Inferior parietal cortex (tissue), 1 donor: ENCODE results near the gene RSPH10B.
"Not testable (repeated sequence)": the region's sequence is repeated elsewhere in the genome, so short reads cannot be mapped to it uniquely, and the experiment has no call there.

ENCODE experiments used
- DNase-seq: peaks from one replicate; pipeline ENCODE4 v3.0.0-alpha.2; 2016; ENCODE audit errors: extremely low spot score

The RSPH10B gene

DNA sequence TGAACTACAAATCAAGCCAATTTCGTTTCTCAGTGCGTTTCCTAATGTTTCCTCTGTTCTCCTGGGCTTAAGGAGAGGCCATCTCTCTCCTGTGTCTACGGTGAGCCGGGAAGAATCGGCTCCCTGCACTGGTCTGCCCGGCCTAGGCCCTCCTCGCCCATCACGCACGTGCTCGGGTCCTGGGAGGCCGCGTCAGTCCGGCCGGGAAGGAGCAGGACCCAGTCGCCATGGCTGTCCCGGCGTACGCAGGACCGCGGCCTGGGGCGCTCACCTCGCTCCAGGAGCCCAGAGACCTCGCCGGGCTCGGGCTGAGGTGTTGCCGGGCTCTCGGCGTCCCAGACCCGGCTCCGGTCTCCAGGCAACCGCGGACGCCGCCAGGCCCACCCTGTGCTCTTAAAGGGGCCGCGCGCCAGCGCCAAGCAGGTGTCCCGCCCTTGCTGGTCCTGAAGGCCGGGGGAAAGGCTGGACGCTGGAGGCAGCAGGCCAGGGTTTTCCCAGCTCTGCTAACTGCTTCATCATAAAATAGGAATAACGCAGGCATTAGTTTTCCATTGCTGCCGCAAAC is at the start of gene RSPH10B:
Gene RSPH10B (minus strand): TSS at position 343 of the 565 bp plus-strand sequence. CDS start 3,573 bp downstream, outside the sequence.
- DNase-seq, result not testable (repeated sequence)

DNA sequence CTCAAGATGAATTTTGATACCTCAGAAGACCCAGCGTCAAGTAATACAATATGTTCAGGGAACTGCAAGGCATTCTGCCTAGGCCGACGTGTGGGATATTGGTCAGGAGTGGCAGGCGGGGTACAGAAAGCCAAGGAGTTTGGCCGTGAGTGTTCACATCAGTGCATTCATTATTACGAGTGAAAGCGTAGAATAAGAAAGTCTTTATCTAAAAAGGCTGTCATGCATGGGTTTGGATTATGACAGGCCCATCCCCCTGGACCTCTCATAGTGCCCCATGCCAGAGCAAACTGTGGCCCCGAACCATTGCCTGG is 46.1 kb upstream of the RSPH10B start:
- no peak for DNase-seq

DNA sequence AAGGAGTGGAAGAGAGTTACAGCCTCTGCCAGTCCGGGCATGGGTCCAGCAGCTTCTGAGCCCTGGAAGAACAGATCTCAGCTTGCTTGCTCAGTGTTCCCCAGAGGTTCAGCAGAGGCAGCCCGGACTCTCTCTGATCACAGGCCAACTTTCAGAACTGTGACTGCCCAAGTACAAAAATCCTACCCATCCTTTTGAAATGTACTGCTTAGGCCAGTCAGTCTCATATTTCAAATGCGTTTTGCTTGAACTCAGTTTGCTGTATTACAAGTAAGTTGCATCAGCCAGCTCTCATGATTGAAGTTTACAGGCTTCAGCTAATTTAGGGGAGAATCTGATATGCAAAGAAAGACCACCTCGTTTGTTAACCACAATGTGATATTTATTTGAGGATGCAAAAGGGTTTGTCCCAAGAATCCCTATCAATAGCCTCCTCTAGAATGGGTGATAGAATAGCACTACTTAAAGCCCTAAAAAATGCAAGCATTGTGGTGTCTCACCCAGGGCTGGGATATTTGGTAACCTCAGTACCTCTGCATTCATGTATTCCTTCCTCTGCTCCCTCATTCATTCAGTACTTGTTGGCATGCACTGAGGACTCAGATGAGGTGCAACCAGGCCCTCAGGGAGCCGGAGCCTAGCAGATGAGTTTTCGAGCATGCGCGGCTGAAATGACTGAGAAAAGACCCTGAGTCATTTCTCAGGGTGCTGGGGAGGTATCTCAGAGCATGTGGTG is 45.6 kb upstream of the RSPH10B start:
- no peak for DNase-seq

DNA sequence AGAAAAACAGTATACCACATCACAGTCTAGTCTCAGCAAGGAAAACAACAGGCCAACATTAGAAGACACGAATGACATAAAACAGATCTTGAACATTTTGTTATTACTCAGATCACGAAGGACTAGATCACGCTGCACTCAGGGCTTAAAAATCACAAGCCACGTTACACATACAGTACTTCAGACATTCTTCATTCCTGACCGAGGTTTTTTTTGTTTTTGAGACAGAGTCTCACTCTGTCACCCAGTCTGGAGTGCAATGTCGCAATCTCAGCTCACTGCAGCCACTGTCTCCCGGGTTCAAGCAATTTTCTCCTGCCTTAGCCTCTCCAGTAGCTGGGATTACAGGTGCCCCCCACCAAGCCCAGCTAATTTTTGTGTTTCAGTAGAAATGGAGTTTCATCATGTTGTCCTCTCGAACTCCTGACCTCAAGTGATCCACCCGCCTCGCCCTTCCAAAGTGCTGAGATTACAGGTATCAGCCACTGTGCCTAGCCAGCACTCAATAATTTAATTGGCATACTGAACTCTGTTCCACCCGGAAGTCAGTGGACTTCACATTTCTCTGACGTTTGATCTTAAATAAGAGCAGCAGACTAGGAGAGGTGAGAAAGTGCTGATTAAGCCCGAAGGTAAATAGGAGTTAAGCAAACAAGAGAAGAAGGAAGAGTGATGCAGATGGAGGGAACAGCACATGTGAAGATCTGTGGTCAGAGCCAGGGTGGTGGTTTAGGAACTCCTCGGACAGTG is 42.0 kb upstream of the RSPH10B start:
- no peak for DNase-seq

DNA sequence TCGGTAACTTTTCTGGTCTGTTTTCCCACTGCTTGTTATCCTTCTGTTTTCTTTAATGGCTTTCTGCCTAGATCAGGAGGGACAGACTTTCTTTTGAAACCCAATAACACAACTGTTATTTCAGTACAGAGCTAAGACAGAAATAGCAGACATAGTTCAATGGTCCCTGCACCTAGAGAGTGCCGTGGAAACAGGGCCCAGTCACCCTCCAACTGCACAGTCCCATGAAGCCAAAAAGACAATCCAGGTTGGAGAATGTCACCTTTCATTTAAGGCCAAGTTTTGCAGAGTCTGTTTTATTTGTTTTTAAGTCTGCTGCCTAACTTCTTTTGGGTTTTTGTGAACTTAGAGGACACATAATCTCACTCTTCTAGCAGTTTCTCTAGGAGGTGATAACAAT is 41.1 kb upstream of the RSPH10B start:
- DNase-seq, result no peak

DNA sequence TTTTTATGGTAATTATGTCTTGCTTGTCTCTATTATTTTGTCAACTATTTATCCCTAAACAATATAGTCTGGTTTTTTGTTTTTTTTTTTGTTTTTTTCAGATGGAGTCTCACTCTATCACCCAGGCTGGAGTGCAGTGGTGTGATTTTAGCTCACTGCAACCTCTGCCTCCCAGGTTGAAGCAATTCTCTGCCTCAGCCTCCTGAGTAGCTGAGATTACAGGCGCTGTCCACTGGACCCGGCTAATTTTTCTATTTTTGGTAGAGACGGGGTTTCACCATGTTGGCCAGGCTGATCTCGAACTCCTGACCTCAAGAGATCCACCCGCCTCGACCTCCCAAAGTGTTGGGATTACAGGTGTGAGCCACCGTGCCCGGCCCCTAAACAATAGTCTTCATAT is 39.9 kb upstream of the RSPH10B start:
- not testable (repeated sequence) for DNase-seq

DNA sequence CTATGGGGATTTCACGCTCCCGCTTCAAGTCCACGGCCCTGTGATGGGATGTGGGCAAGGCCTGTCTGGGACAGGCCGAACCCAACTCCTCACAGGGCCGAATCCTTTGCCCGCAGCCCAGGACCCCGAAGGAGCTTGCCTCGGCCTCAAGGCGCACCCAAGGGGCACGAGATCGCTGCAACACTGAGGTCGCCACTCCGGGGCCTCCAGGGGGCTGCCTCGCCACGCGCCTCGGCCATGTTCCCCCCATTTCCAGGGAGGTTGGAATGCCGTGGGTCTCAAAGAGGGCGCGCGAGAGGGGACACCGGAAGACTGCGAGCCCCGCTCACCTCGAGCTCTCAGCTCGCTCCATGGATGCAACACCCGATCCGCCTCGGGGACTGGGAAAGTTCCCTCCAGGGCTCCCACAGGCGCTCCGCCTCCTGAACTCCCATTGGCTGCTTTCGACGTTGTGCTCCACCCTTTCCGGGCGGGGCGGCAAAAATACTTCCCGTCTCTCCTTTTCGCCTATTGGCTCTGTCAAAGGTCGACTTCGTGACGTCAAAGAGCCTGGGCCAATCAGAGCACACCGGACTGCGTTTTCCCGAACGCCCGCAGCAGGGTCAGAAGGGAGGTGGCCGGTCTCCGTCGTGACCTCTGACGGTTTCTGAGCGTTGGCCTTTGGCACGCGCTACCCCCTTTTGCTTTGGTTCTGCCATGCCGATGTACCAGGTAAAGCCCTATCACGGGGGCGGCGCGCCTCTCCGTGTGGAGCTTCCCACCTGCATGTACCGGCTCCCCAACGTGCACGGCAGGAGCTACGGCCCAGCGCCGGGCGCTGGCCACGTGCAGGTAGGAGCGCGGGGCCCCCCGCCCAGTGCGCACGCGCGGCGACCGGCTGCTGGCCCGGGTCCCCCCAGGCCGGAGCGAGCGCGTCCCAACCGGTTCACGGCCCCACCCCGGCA is 38.5 kb upstream of the RSPH10B start, which contains the start of the genes AIMP2 and PMS2:
Gene AIMP2 (plus strand): TSS at position 605 of the 944 bp plus-strand sequence. CDS start 92 bp downstream, at position 697.
Gene PMS2 (minus strand): TSS at position 382 of the 944 bp plus-strand sequence. CDS start 30 bp downstream, at position 352.
- peak; percentile 99 for DNase-seq

DNA sequence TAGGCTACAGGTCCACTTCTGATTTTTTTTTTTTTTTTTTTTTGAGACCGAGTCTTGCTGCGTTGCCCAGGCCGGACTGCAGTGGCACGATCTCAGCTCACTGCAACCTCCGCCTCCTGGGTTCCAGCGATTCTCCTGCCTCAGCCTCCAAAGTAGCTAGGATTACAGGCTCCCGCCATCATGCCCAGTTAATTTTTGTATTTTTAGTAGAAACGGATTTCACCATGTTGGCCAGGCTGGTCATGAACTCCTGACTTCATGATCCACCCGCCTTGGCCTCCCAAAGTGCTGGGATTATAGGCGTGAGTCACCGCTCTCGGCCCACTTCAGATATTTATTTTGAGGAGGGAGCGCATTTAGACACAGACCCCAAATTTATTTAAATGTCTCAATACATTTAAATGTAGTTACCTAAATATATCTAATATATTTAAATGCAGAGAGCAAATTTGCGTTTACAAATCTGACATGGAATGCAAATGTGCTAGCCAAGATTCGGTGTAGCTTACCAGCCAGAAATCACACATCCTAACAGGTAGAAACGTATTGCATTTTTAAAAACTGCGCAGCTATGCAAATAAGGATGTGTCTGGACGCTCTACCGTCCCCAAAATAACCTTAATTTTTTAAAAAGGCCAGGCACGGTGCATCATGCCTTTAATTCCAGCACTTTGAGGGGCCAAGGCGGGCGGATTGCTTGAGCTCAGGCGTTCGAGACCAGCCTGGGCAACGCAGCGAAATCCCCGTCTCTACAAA is 37.5 kb upstream of the RSPH10B start:
- DNase-seq, result not testable (repeated sequence)

DNA sequence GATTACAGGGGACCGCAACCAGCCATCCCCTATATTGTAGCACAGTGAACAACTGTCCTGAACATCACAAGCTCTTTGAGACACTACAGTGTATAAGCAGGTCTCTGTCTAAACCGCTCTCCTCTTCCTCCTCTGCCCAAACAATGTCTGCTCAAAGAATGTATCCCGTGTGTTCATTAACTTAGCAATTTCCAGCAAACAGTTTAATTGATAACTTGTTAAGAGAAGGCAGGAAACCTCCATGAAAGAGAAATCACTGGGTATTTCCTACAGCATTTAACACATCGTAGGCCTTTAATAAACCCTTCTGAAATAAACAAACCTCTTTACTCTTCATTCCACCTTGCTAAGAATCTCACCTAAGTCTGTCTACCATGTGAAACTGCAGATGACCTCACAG is 36.9 kb upstream of the RSPH10B start:
- DNase-seq, result no peak

DNA sequence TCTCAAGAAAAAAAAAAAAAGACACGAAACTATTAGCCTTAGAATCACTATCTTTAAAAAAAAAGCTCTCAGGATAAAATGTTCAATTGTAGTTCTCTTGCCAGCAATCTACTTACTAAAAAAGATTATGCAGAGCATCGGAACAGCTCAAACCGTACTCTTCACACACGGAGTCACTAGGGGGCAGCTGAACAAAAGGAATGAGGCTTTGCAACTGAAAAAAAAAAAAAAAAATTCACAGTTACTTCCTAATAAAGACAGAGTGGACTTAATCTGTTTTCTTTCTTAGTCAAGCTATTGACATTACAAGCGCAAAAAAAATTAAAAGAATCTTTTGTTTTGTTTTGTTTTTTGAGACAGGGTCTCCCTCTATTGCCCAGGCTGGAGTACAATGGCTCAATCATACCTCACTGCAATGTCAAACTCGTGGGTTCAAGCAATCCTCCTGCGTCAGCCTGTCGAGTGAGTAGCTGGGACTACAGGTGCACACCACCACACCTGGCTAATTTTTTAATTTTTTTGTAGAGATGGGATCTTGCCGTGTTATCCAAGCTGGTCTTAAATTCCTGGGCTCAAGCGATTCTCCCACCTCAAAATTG is 26.8 kb upstream of the RSPH10B start:
- DNase-seq, result peak; percentile 77

DNA sequence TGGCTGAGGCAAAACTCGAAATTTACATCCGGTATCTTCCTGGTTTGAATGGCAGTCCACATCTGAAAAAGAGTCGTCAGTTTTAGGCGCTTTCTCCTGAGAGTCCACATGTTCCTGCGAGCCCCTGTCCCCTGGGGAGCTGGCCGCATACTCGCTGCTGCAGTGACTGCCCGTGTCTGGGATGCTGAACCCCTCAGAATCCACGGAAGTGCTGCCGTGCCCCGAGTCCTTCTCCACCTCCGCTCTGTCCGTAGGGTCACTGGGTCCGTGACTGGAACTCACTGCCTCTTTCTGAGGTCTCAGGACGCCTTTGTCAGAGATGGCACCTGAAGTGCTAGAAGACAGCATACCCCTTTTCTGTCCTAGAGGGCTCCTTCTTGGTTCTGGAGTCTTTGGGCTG is 16.6 kb upstream of the RSPH10B start:
- not testable (repeated sequence) for DNase-seq

DNA sequence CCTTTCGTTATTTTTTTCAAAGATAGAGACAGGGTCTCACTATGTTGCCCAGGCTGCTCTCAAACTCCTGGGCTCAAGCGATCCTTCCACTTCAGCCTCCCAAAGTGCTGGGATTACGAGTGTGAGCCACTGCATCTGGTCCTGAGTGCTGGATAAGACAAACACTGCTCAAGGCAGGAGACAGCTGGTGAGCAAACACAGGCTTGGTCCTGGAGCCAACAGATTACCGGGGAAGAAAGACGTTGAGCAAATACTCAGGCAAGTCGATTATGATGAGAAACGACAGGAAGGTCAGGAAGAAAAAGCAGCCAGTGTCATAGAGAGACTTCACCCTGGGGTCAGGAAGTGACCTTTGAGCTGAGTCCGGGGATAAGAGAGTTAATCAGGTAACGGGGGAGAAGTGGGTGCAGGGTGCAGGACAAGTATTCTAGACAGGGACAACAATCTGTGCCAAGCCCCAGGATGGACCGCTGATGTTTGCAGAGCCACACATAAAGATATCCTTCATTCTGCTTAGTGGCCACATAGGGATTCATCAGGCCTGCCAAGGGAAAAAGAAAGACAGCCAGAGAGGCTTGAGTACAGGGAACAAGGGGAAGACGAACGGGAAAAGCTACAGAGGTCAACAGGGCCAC is 9.3 kb upstream of the RSPH10B start:
- DNase-seq, result not testable (repeated sequence)

DNA sequence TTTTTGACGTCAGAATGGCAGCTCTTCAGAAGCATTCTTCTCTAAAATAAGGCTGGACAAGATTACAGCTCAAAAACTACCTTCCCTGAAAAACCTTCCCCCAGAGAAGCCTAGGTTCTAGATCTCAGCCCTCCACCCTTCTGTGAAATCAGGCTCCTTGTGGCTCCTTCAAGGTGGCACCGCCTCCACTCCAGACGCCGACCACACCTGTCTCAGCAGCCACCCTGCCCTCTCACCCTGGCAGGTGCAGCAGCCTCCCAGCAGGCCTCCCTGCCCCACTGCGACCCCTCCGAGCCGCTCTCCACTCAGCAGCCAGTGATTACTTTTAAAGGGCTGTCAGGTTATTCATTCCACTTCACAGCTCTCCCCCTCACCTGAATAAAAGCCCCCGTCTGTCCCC is 3.1 kb upstream of the RSPH10B start:
- not testable (repeated sequence) for DNase-seq

DNA sequence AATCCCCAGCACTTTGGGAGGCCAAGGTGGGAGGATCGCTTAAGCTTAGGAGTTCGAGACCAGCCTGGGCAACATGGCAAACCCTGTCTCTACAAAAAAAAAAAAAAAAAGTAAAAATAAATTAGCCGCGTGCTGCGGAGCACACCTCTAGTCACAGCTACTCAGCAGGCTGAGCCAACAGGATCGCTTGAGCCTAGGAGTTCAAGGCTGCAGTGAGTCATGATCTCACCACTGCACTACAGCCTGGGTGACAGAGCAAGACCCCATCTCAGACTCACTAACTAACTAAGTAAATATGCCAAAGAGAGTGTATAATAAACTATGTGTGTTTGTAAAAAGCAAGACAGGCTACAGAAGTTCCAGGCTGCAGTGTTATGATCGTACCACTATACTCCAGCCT is 6.7 kb downstream of the RSPH10B start:
- DNase-seq, result not testable (repeated sequence)

DNA sequence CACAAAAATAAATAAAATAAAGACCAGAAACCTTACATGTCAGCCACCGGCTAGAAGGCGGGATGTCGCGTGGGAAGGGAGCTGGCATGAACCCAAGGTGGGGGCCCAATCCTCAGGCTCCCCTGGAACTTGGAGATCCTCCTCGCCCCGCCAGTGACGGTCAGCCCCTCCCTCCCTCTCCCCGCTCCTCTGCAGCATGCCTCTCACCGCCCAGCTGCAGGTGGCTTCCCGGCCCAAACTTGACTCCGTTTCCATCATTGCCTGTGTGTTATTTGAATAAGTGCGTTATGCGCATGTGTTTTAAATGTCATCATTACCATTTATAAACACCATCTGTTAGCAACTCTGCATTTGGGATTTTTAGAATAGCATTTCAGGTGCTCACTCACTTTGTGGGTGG is 7.3 kb downstream of the RSPH10B start:
- not testable (repeated sequence) for DNase-seq

DNA sequence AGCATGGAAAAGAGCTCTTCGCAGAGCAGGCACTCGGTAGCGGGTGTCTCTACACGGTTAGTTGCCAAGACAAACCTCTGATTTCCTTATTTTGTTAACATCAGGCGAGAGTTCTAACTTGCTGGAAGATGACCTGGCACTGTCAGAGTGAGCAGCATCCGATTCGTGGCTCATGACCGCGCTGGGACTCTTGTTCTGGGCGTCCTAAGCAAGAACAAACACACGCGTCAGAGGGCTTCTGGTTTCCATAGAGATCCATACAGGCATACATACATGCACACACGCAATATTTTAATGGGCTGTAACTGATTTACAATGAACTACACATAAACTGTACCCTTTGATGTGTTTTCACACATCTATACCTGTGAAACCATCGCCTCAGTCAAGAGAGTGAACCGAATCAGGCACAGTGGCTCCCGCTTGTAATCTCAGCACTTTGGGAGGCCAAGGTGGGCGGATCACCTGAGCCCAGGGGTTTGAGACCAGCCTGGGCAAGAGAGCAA is 35.5 kb downstream of the RSPH10B start:
- not testable (repeated sequence) for DNase-seq

DNA sequence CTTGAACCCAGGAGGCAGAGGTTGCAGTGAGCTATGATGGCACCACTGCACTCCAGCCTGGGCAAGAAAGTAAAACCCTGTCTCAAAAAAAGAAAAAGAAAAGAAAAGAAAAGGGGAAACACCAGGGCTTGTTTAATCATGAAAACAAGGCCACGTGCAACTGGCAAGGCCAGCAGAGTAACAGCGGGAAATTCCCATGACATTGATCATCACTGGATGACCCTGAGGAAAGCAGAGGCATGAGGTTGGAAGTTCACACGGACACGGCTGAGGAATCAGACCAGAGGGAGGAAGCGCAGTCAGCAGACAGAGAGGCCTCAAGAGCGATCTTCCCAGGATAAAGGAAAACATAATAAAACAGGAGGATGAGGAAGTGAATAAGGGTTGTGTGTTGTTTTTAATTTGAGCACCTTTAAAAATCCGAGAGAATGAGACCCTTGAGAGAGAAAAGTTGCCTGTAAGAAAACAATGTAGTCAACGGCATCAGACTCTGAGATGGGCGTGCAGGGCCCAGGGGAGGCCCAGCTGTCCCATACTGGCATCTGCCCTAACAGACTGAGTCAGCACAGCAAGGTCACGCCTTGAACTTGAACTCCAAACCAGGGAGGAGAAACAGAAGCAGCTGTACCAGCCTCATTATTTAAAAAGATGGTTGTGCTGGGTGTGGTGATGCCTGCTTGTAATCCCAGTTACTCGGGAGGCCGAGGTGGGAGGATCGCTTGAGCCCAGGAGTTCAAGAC is 38.4 kb downstream of the RSPH10B start:
- not testable (repeated sequence) for DNase-seq

DNA sequence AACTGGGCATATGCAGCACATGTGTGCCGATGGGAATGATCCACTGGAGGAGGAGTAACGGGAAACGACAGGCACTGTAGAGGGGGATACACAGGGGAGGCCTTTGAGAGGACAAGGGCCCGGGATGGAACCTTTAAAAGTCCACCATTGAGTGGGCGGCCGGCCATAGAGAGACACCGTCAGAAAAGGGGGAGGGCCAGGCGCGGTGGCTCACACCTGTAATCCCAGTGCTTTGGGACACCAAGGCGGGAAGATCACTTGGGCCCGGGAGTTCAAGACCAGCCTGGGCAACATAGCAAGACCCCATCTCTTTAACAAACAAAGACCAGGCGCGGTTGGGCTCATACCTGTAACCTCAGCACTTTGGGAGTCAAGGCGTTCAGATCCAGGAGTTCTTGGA is 39.2 kb downstream of the RSPH10B start:
- DNase-seq, result not testable (repeated sequence)

DNA sequence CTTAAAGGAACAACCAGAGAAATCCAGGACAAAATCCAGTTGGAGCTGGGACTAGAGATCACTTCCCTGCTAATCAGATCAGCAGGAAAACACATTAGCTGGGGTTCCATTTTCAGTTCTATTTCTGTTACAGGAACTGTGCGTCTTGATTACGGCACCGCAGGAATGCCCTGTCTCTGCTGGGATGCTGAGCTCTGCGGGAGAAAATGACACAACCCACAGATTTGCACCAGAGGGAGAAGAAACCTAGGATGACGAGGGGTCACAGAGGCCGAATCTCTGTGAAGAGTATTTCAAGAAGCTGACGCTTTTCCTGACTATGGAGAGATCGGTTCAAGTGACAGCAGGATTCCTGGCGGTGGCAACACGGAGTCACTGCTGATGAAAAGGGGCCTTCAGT is 40.2 kb downstream of the RSPH10B start:
- not testable (repeated sequence) for DNase-seq
